ENCODE measurements around the gene SECTM1. TPM values are rescaled to one million over a fixed set of nuclear protein-coding genes. Genes with fewer than 3 reads are reported as not detected.

The SECTM1 gene
- total and polyA plus RNA-seq, 9 of the 15 experiments (the other 6 are each of a cell fraction or from before 2014, with no cell fraction given): 0.11 to 0.46 (median 0.18) TPM; not detected in 6

DNA sequence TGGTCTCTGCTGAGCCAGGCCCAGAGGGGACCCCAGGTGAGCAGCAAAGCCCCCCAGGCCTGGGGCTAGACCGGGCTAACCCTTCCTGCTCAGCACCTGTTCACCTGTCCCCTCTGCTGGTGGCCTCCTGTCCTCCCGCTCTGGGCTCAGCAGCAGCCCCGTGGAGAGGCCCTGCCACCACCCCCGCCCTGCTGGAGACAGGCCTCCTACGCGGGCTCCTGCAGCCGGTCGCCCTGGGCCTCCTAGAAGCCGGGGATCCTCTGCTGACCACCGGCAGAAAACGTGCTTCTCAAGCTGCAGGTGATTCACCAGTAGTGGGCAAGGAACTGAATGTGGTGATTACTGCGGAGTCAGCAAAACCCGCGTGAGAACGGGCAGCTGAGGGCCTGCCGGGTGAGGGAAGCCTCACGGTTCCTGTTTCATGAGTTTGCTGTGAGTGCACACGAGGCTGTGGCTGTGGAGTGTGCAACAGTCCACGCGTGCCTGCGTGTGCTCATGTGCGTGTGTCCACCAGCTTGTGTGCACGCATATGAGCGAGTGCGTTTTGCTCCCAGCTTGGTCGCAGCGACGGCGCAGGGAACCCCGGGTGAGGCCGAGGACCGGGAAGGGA, 792 bp downstream of the SECTM1 start:
- WGBS (ENCODE audit: insufficient coverage, low coverage, missing lambda C conversion rate): 62% methylated on average over 13 of the region's 32 CpGs
- peak overlapping the region; percentile 86 for H3K27ac ChIP-seq (ENCODE audit: extremely low read depth, low read depth, low read length)
- H4K20me1 ChIP-seq (replicated peaks; ENCODE audit: control insufficient read depth, insufficient read depth, low read length): no peaks in the 10 kb centered on the region
- intact Hi-C loops (cut with micrococcal nuclease) (no loop called here), in situ Hi-C loops (cut with MboI) (no loop called here)
- no peaks in the 10 kb centered on the region for H3K9me3 ChIP-seq (replicated peaks; ENCODE audit: control insufficient read depth, insufficient read depth, low read depth, low read length)
- no peaks in the 10 kb centered on the region for H3K9me1 ChIP-seq (ENCODE audit: control insufficient read depth, insufficient read depth, low read length)
- no peak for FAIRE-seq
- no TSS peak for BruUV-seq (replicated peaks)
- peaks cover 34 to 97% of the 10 kb centered on the region in 2 experiments for H3K4me1 ChIP-seq (replicated peaks in 1 of 2; ENCODE audit: control insufficient read depth in 2 of 2, insufficient read depth in 2 of 2, low read length in 2 of 2)
- ATAC-seq: peak; percentile 72
- peak overlapping the region; percentile 78 for H2AFZ ChIP-seq (ENCODE audit: low read depth, low read length)
- H3K4me3 ChIP-seq: peak overlapping the region; percentile 31
- H3K36me3 ChIP-seq (ENCODE audit: control insufficient read depth, insufficient read depth, low read length): no peaks in the 10 kb centered on the region
- peak overlapping the region; percentile 83 to 92 for H3K9ac ChIP-seq (ENCODE audit: insufficient read depth in 1 of 2, low read depth in 2 of 2, low read length in 2 of 2)
- CTCF ChIA-PET (ENCODE audit: low intra/inter-chr PET ratio): no interaction called here
- H3K27me3 ChIP-seq (ENCODE audit: control insufficient read depth in 2 of 2, insufficient read depth in 2 of 2, low read length in 2 of 2): no peaks in the 10 kb centered on the region
- POLR2A ChIA-PET: interaction anchor here (0.6 to 1.2 kb wide), 4 partner anchors 9 to 121 kb away, joined by 4 to 8 read pairs (median 4); no protein-coding TSS in a partner anchor
- H3K4me2 ChIP-seq (ENCODE audit: insufficient read depth, low read length): peak overlapping the region; percentile 94
- DNase-seq (ENCODE audit: extremely low read depth in 1 of 4, low spot score in 3 of 4): peak; percentile 59 to 76 (median 69)
- H3K79me2 ChIP-seq (ENCODE audit: control insufficient read depth, insufficient read depth, low read length): peaks cover 11% of the 10 kb centered on the region; the same call in 2 of the 3 replicates
- TF ChIP-seq SPI1 (IDR thresholded peaks at IDR 0.05; ENCODE audit: borderline replicate concordance, low read depth, low read length) (no peak), RAD51 (IDR thresholded peaks at IDR 0.05; ENCODE audit: borderline replicate concordance, low read depth) (no peak), MECOM (CRISPR knock-in tag; IDR thresholded peaks at IDR 0.05) (no peak), MXD1 (CRISPR knock-in tag; IDR thresholded peaks at IDR 0.05; ENCODE audit: borderline replicate concordance, poor library complexity, severe bottlenecking) (no peak), TRIM25 (IDR thresholded peaks at IDR 0.05; ENCODE audit: borderline replicate concordance) (no peak), TCF7L2 (IDR thresholded peaks at IDR 0.05; ENCODE audit: low read depth, low read length) (no peak), POLR2B (IDR thresholded peaks at IDR 0.05; ENCODE audit: low read depth, partially characterized antibody) (no peak), FIP1L1 (IDR thresholded peaks at IDR 0.05; ENCODE audit: low read depth, low read length, poor library complexity, severe bottlenecking) (peak; percentile 6), YY1 (IDR thresholded peaks at IDR 0.05; ENCODE audit: borderline replicate concordance in 1 of 3, control insufficient read depth in 1 of 3, extremely low read depth in 1 of 3, insufficient read depth in 3 of 3, insufficient read length in 1 of 3, insufficient replicate concordance in 2 of 3, low read depth in 1 of 3, low read length in 2 of 3) (no peak), SREBF1 (IDR thresholded peaks at IDR 0.05; ENCODE audit: borderline replicate concordance, low read depth, low read length) (no peak), ZNF408 (CRISPR knock-in tag; IDR thresholded peaks at IDR 0.05; ENCODE audit: low read depth) (no peak), ATF1 (CRISPR knock-in tag; IDR thresholded peaks at IDR 0.05) (no peak), ATF1 (tag; IDR thresholded peaks at IDR 0.05) (no peak), MXI1 (IDR thresholded peaks at IDR 0.05; ENCODE audit: low read depth, low read length) (no peak), WHSC1 (IDR thresholded peaks at IDR 0.05; ENCODE audit: low read length) (no peak), L3MBTL2 (IDR thresholded peaks at IDR 0.05) (no peak), CCNT2 (IDR thresholded peaks at IDR 0.05; ENCODE audit: borderline replicate concordance, extremely low read depth, insufficient read length, low read depth, low read length) (no peak), ZFP1 (CRISPR knock-in tag; IDR thresholded peaks at IDR 0.05) (no peak)
- TF ChIP-seq, protein P1, sequence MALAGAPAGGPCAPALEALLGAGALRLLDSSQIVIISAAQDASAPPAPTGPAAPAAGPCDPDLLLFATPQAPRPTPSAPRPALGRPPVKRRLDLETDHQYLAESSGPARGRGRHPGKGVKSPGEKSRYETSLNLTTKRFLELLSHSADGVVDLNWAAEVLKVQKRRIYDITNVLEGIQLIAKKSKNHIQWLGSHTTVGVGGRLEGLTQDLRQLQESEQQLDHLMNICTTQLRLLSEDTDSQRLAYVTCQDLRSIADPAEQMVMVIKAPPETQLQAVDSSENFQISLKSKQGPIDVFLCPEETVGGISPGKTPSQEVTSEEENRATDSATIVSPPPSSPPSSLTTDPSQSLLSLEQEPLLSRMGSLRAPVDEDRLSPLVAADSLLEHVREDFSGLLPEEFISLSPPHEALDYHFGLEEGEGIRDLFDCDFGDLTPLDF (CRISPR knock-in tag; IDR thresholded peaks at IDR 0.05): no peak
